ENCODE data around the gene LGALS3.

LGALS3 gene

GRCh38 chr14:55092341-55092740, 36.7 kb upstream of the LGALS3 start (continued):
- TF ChIP-seq TSHZ2 (CRISPR knock-in tag; IDR thresholded peaks at IDR 0.05) (peak; percentile 65; the same call in 1 of the 2 replicates), TCF4 (CRISPR knock-in tag; IDR thresholded peaks at IDR 0.05; ENCODE audit: borderline replicate concordance) (peak; percentile 94), ZNF8 (CRISPR knock-in tag; IDR thresholded peaks at IDR 0.05) (no peak), SNAI2 (CRISPR knock-in tag; IDR thresholded peaks at IDR 0.05) (no peak)

- ATAC-seq: no peak
- no peak for TF ChIP-seq CSDC2 (CRISPR knock-in tag; IDR thresholded peaks at IDR 0.05)
- TF ChIP-seq ISL1 (CRISPR knock-in tag; IDR thresholded peaks at IDR 0.05): no peak
- TF ChIP-seq ZFP30 (CRISPR knock-in tag; IDR thresholded peaks at IDR 0.05): no peak
- no peak for TF ChIP-seq ZFP3 (CRISPR knock-in tag; IDR thresholded peaks at IDR 0.05)
Measured at GRCh38 chr14:55094292-55095157, 34.5 kb upstream of the LGALS3 start.

- no peak for ATAC-seq
- TF ChIP-seq CREB5 (CRISPR knock-in tag; IDR thresholded peaks at IDR 0.05; ENCODE audit: low read depth) (no peak), ZNF8 (CRISPR knock-in tag; IDR thresholded peaks at IDR 0.05) (no peak), ZC3H10 (CRISPR knock-in tag; IDR thresholded peaks at IDR 0.05) (no peak), ZFP30 (CRISPR knock-in tag; IDR thresholded peaks at IDR 0.05) (no peak), SNAI2 (CRISPR knock-in tag; IDR thresholded peaks at IDR 0.05) (no peak), PPARA (CRISPR knock-in tag; IDR thresholded peaks at IDR 0.05; ENCODE audit: borderline replicate concordance) (no peak), TSHZ2 (CRISPR knock-in tag; IDR thresholded peaks at IDR 0.05) (no peak), RARB (CRISPR knock-in tag; IDR thresholded peaks at IDR 0.05) (no peak), TOX (CRISPR knock-in tag; IDR thresholded peaks at IDR 0.05; ENCODE audit: borderline replicate concordance) (no peak), CSDC2 (CRISPR knock-in tag; IDR thresholded peaks at IDR 0.05) (no peak), ESRRG (CRISPR knock-in tag; IDR thresholded peaks at IDR 0.05) (no peak), OSR1 (CRISPR knock-in tag; IDR thresholded peaks at IDR 0.05) (no peak)
Measured at GRCh38 chr14:55097881-55098560, 31.0 kb upstream of the LGALS3 start.

GRCh38 chr14:55098561-55098898, 30.5 kb upstream of the LGALS3 start:
- no peak for ATAC-seq
- TF ChIP-seq TSHZ2 (CRISPR knock-in tag; IDR thresholded peaks at IDR 0.05) (no peak), TOX (CRISPR knock-in tag; IDR thresholded peaks at IDR 0.05; ENCODE audit: borderline replicate concordance) (no peak), TCF4 (CRISPR knock-in tag; IDR thresholded peaks at IDR 0.05; ENCODE audit: borderline replicate concordance) (no peak), GLIS3 (CRISPR knock-in tag; IDR thresholded peaks at IDR 0.05) (no peak), BACH2 (CRISPR knock-in tag; IDR thresholded peaks at IDR 0.05; ENCODE audit: borderline replicate concordance) (no peak), ARNTL (CRISPR knock-in tag; IDR thresholded peaks at IDR 0.05; ENCODE audit: borderline replicate concordance, low read depth) (no peak), ZFP3 (CRISPR knock-in tag; IDR thresholded peaks at IDR 0.05) (no peak), SNAI2 (CRISPR knock-in tag; IDR thresholded peaks at IDR 0.05) (no peak), ZNF565 (CRISPR knock-in tag; conservative IDR thresholded peaks at IDR 0.05; ENCODE audit: low read depth) (no peak), CREB5 (CRISPR knock-in tag; IDR thresholded peaks at IDR 0.05; ENCODE audit: low read depth) (no peak), POU6F1 (CRISPR knock-in tag; IDR thresholded peaks at IDR 0.05; ENCODE audit: borderline replicate concordance, low read depth) (no peak), RARB (CRISPR knock-in tag; IDR thresholded peaks at IDR 0.05) (no peak), ZNF8 (CRISPR knock-in tag; IDR thresholded peaks at IDR 0.05) (no peak)
